ENCODE measurements around the gene JMJD4.

The JMJD4 gene

DNA sequence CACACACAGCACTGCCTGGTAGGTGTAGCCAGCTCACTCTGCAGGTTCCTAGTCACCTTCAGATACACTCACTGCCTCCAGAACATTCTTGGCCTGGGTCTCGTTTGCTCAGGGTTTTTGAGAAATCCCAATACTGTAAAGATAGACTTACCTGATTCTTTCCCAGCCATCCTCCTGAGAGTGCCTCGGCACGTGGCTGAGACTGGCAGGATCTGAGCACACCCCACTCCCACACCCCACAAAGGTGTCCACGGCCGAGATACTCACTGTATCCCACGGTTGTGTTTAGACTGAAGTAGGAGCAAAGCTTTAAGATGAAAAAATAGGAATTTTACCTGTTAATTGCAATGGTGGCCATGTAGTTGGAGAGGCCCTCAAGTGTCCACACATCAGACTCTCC, 33.5 kb upstream of the JMJD4 start:
- H3K4me2 ChIP-seq (ENCODE audit: low read length) = no peak overlapping the region
- no peaks in the 10 kb centered on the region for H3K27me3 ChIP-seq (ENCODE audit: low read depth, low read length)
- no peak overlapping the region for H3K4me3 ChIP-seq (ENCODE audit: low read length)
- H3K27ac ChIP-seq (ENCODE audit: low read length) = no peak overlapping the region
- peaks cover 13% of the 10 kb centered on the region; the same call in 1 of the 2 replicates for H4K20me1 ChIP-seq (ENCODE audit: insufficient read depth, low read length)
- no peak overlapping the region for H3K9ac ChIP-seq (ENCODE audit: low read length)
- no peak overlapping the region for H2AFZ ChIP-seq (ENCODE audit: low read depth, low read length)
- H3K79me2 ChIP-seq (ENCODE audit: low read length) = peaks cover 46% of the 10 kb centered on the region
- H3K9me3 ChIP-seq (ENCODE audit: insufficient read depth, low read length) = no peaks in the 10 kb centered on the region
- TF ChIP-seq EZH2phosphoT487 (IDR thresholded peaks at IDR 0.05; ENCODE audit: low read depth) = no peak
- TF ChIP-seq, protein P1, sequence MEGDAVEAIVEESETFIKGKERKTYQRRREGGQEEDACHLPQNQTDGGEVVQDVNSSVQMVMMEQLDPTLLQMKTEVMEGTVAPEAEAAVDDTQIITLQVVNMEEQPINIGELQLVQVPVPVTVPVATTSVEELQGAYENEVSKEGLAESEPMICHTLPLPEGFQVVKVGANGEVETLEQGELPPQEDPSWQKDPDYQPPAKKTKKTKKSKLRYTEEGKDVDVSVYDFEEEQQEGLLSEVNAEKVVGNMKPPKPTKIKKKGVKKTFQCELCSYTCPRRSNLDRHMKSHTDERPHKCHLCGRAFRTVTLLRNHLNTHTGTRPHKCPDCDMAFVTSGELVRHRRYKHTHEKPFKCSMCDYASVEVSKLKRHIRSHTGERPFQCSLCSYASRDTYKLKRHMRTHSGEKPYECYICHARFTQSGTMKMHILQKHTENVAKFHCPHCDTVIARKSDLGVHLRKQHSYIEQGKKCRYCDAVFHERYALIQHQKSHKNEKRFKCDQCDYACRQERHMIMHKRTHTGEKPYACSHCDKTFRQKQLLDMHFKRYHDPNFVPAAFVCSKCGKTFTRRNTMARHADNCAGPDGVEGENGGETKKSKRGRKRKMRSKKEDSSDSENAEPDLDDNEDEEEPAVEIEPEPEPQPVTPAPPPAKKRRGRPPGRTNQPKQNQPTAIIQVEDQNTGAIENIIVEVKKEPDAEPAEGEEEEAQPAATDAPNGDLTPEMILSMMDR (IDR thresholded peaks at IDR 0.05; ENCODE audit: low read depth, low read length) = no peak
- no peaks in the 10 kb centered on the region for H3K4me1 ChIP-seq (ENCODE audit: low read length)
- peaks cover 77% of the 10 kb centered on the region for H3K36me3 ChIP-seq (replicated peaks; ENCODE audit: low read depth, low read length)

DNA sequence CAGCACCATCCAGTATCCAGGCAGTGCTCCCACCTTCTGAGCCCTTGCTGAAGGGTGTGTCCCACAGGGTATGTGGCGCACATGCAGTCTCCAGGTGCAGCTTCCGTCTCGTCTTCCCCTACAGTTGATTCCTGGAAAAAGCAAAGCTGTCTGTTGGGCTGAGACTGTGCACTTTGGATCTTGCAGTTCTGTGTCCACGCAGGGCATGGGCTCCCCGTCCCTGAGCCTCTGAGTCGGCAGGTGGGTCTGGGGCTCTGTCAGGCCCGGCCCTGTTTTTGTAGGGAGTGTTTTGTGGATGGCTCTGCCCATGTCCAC, 33.0 kb upstream of the JMJD4 start:
- peaks cover 13% of the 10 kb centered on the region; the same call in 1 of the 2 replicates for H4K20me1 ChIP-seq (ENCODE audit: insufficient read depth, low read length)
- no peak overlapping the region for H2AFZ ChIP-seq (ENCODE audit: low read depth, low read length)
- no peak overlapping the region for H3K4me3 ChIP-seq (ENCODE audit: low read length)
- H3K9me3 ChIP-seq (ENCODE audit: insufficient read depth, low read length) = no peaks in the 10 kb centered on the region
- H3K27ac ChIP-seq (ENCODE audit: low read length) = no peak overlapping the region
- no peaks in the 10 kb centered on the region for H3K27me3 ChIP-seq (ENCODE audit: low read depth, low read length)
- H3K9ac ChIP-seq (ENCODE audit: low read length) = no peak overlapping the region
- TF ChIP-seq EZH2phosphoT487 (IDR thresholded peaks at IDR 0.05; ENCODE audit: low read depth) = no peak
- TF ChIP-seq, protein P1 (IDR thresholded peaks at IDR 0.05; ENCODE audit: low read depth, low read length) = no peak
- H3K79me2 ChIP-seq (ENCODE audit: low read length) = peaks cover 51% of the 10 kb centered on the region
- peaks cover 3% of the 10 kb centered on the region for H3K4me1 ChIP-seq (ENCODE audit: low read length)
- H3K36me3 ChIP-seq (replicated peaks; ENCODE audit: low read depth, low read length) = peaks cover 83% of the 10 kb centered on the region
- H3K4me2 ChIP-seq (ENCODE audit: low read length) = no peak overlapping the region

DNA sequence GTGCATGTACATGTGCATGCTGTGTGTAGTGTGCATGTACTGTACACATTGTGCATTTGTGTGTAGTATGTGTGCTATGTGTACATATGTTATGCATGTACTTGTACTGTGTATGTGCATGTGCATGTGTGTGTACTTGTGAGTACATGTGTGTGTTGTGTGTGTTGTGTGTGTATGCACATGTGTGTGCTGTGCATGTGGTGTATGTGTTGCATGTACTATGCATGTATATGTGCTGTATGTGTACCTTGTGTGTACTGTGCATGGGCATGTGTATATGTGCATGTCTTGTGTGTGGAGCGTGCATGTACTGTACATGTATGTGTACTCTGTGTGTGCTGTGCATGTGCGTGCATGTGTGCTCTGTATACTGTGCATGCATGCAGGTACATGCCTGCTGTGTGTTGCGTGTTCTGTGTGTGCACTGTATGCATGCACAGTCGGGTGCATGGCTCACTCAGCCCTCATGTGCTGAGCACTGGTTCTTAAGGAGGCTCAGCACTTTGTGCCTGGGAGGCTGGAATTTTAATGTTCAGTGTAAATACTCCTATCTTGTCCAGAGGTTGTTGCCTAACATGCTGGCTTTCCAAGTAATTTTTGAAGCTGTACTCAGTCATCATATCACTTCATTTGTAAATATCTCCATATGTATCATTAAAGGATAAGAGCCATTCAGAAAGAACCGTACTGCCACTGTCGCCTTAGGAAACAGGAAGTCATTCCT, 32.5 kb upstream of the JMJD4 start:
- no peaks in the 10 kb centered on the region for H3K27me3 ChIP-seq (ENCODE audit: low read depth, low read length)
- no peak overlapping the region for H3K4me3 ChIP-seq (ENCODE audit: low read length)
- peaks cover 56% of the 10 kb centered on the region for H3K79me2 ChIP-seq (ENCODE audit: low read length)
- H3K9ac ChIP-seq (ENCODE audit: low read length) = no peak overlapping the region
- TF ChIP-seq, protein P1 (IDR thresholded peaks at IDR 0.05; ENCODE audit: low read depth, low read length) = no peak
- no peak for TF ChIP-seq EZH2phosphoT487 (IDR thresholded peaks at IDR 0.05; ENCODE audit: low read depth)
- no peak overlapping the region for H2AFZ ChIP-seq (ENCODE audit: low read depth, low read length)
- no peak overlapping the region for H3K27ac ChIP-seq (ENCODE audit: low read length)
- H3K36me3 ChIP-seq (replicated peaks; ENCODE audit: low read depth, low read length) = peaks cover 82% of the 10 kb centered on the region
- peaks cover 13% of the 10 kb centered on the region; the same call in 1 of the 2 replicates for H4K20me1 ChIP-seq (ENCODE audit: insufficient read depth, low read length)
- H3K9me3 ChIP-seq (ENCODE audit: insufficient read depth, low read length) = no peaks in the 10 kb centered on the region
- H3K4me1 ChIP-seq (ENCODE audit: low read length) = peaks cover 9% of the 10 kb centered on the region
- H3K4me2 ChIP-seq (ENCODE audit: low read length) = no peak overlapping the region

DNA sequence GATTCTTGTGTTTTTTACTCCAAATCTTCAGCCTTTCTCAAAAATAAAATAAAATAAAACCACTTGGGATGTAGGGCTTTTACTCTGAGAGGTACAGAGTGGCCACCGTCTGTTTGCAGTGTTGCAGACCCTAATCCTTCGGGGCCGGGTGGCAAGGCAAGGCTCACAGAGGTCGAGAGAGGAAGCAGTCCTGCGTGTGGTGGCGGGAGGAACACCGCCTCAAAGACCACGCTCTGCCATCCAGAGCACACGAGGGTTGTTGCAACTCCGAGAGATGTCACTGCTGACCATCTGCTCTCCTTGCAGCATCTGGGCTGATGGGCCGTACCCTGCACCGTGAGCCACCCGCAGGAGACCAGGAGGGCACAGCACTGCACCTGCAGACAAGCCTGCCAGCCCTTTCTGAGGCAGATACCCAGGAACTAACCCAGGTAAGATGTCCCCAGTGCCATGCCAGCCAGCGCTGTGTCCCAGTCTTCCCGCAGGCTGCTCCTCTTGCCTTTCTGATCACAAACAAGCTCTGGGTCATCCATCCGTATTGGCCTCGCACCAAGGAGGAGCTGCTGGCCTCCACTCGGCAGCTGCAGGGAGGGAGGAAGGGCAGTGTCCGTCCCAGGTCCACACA, 31.7 kb upstream of the JMJD4 start:
- no peaks in the 10 kb centered on the region for H3K27me3 ChIP-seq (ENCODE audit: low read depth, low read length)

More for the DNA sequence above, 31.7 kb upstream of the JMJD4 start:
- Histone ChIP-seq H3K27ac (ENCODE audit: low read length) (no peak overlapping the region), H3K79me2 (ENCODE audit: low read length) (peaks cover 61% of the 10 kb centered on the region), H3K4me1 (ENCODE audit: low read length) (peaks cover 16% of the 10 kb centered on the region), H3K4me3 (ENCODE audit: low read length) (no peak overlapping the region), H3K4me2 (ENCODE audit: low read length) (no peak overlapping the region), H3K9ac (ENCODE audit: low read length) (no peak overlapping the region), H2AFZ (ENCODE audit: low read depth, low read length) (no peak overlapping the region), H4K20me1 (ENCODE audit: insufficient read depth, low read length) (peaks cover 13% of the 10 kb centered on the region; the same call in 1 of the 2 replicates), H3K36me3 (replicated peaks; ENCODE audit: low read depth, low read length) (peaks cover 80% of the 10 kb centered on the region), H3K9me3 (ENCODE audit: insufficient read depth, low read length) (no peaks in the 10 kb centered on the region)
- no peak for TF ChIP-seq EZH2phosphoT487 (IDR thresholded peaks at IDR 0.05; ENCODE audit: low read depth)
- TF ChIP-seq, protein P1 (IDR thresholded peaks at IDR 0.05; ENCODE audit: low read depth, low read length) = no peak

Measured in OCI-LY3 (cell line).